SU-DHL-6 (cell line): ENCODE measurements around the gene CXorf38.

Source experiments
- H2AFZ ChIP-seq: fragments of 200-600 bp; sonication (generic); 2 replicates; pipeline ENCODE4 v1.6.1; 2014; ENCODE audit warnings: low read depth, mild to moderate bottlenecking, moderate library complexity, mixed read lengths, antibody characterized with exemption, low read length; ENCODE audit not compliant: severe bottlenecking
- H3F3A ChIP-seq: fragments of 200-600 bp; shearing (Covaris generic); 2 replicates; pipeline ENCODE4 v1.6.0; 2016; ENCODE audit warnings: antibody characterized with exemption, mild to moderate bottlenecking; ENCODE audit not compliant: insufficient read depth
- H3K27ac ChIP-seq: fragments of 200-600 bp; sonication (generic); 2 replicates; pipeline ENCODE4 v1.5.1; 2016; ENCODE audit warnings: low read depth, mild to moderate bottlenecking, low read length, moderate library complexity, mixed read lengths
- H3K27me3 ChIP-seq: fragments of 200-600 bp; sonication (generic), shearing (Covaris generic); 2 replicates; pipeline ENCODE4 v1.6.0; 2014; ENCODE audit warnings: mild to moderate bottlenecking, low read length
- H3K36me3 ChIP-seq: fragments of 200-600 bp; sonication (generic); 2 replicates; pipeline ENCODE4 v1.6.1; 2014; ENCODE audit warnings: mild to moderate bottlenecking, low read length, mixed read lengths
- H3K4me2 ChIP-seq: fragments of 300-600, 200-600 bp; shearing (Covaris generic), sonication (generic); 2 replicates; pipeline ENCODE4 v1.6.0; 2014; ENCODE audit warnings: low read length, low read depth, mild to moderate bottlenecking; ENCODE audit not compliant: poor library complexity, severe bottlenecking
- H3K4me3 ChIP-seq: fragments of 200-600 bp; sonication (generic); 2 replicates; pipeline ENCODE4 v1.5.1; 2014; ENCODE audit warnings: antibody characterized with exemption, low read length, mild to moderate bottlenecking, mixed read lengths; ENCODE audit not compliant: insufficient read depth, poor library complexity, severe bottlenecking
- H3K79me2 ChIP-seq: fragments of 200-600 bp; sonication (generic); 2 replicates; pipeline ENCODE4 v1.6.1; 2014; ENCODE audit warnings: mild to moderate bottlenecking, low read length, moderate library complexity; ENCODE audit not compliant: insufficient read depth
- H3K9ac ChIP-seq: fragments of 200-600 bp; sonication (generic); 2 replicates; pipeline ENCODE4 v1.7.0; 2014; ENCODE audit warnings: mild to moderate bottlenecking, low read length
- H3K9me2 ChIP-seq: fragments of 200-600 bp; sonication (generic); replicated peaks from 2 replicates; pipeline ENCODE4 v1.6.1; 2014; ENCODE audit warnings: low read length; ENCODE audit not compliant: insufficient read depth
- H3K9me3 ChIP-seq: fragments of 200-600 bp; sonication (generic); 2 replicates; pipeline ENCODE4 v1.6.1; 2014; ENCODE audit warnings: low read length, mixed read lengths; ENCODE audit not compliant: insufficient read depth
- H4K20me1 ChIP-seq: fragments of 200-600 bp; sonication (generic); 2 replicates; pipeline ENCODE4 v1.6.1; 2014; ENCODE audit warnings: low read depth, mild to moderate bottlenecking, antibody characterized with exemption, low read length, moderate library complexity, mixed read lengths
- CTCF ChIP-seq: fragments of 200-600 bp; sonication (generic); IDR thresholded peaks from one replicate; pipeline ENCODE4 v1.5.1; 2017; ENCODE audit warnings: antibody characterized with exemption, mild to moderate bottlenecking, low read length, moderate library complexity; ENCODE audit not compliant: insufficient read depth, poor library complexity, severe bottlenecking
- EZH2phosphoT487 ChIP-seq: fragments of 200-600 bp; sonication (generic), shearing (Covaris generic); conservative IDR thresholded peaks from 2 replicates; pipeline ENCODE4 v1.6.1; 2018; ENCODE audit warnings: mild to moderate bottlenecking, antibody characterized with exemption, low read length, moderate library complexity, mixed read lengths

Gene CXorf38

DNA sequence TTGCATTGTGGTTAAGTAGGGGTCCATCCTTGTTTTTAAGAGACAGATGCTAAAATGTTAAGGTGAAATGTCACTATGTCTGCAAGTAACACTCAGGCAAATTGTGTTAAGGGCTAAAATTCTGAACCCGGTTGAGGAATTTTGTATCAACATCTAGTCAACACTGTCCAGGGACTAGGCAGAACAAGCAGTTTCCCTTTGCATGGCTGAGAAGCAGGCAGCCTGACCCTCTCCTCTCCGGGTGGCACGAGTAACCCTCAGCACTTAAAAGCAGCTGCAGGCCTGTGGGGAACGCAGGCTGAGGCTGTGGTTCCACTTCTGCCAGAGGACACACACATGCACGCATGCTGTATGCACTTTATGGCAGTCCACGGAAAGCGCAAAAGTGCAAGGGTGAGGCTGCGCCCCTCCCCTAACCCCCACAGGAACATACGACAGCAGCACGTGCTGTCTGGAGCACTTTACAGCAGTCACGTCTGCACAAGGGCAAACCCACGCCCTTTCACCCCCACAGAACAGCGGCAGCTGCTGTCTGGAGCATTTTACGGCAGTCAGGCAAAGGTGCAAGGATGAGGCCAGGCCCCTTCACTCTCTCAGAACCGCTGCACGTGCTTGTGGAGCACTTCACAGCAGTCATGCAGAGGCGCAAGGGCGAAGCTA is 24.8 kb downstream of the CXorf38 start:
- no peak overlapping the region for H3K4me2 ChIP-seq
- no peaks in the 10 kb centered on the region for H4K20me1 ChIP-seq
- H2AFZ ChIP-seq = no peak overlapping the region
- no peak for TF ChIP-seq EZH2phosphoT487
- no peak for TF ChIP-seq CTCF
- no peaks in the 10 kb centered on the region for H3K27me3 ChIP-seq
- H3F3A ChIP-seq = no peaks in the 10 kb centered on the region
- no peaks in the 10 kb centered on the region for H3K9me3 ChIP-seq
- no peaks in the 10 kb centered on the region for H3K9me2 ChIP-seq
- no peak overlapping the region for H3K27ac ChIP-seq
- no peak overlapping the region for H3K9ac ChIP-seq
- H3K79me2 ChIP-seq = no peaks in the 10 kb centered on the region
- H3K36me3 ChIP-seq = no peaks in the 10 kb centered on the region
- no peak overlapping the region for H3K4me3 ChIP-seq

DNA sequence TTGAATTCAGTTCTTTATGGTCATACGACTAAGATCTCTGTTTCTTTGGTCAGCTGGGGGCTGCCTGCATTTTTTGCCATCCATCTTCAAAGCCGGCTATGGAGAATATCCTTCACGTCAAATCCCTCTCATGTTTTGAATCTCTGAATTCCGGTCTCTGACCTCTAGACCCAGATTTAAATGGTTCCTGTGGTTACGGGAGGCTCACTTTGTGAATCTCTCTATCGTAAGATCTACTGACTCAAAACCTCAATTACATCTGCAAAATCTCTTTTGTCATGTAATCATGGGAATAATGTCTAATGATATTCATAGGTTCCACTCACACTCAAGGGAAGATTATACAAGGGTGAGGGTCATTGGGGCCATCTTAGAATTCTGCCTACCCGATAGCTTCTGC is 29.8 kb downstream of the CXorf38 start:
- H3K27ac ChIP-seq = no peak overlapping the region
- no peaks in the 10 kb centered on the region for H3K27me3 ChIP-seq
- H3F3A ChIP-seq = no peaks in the 10 kb centered on the region
- no peaks in the 10 kb centered on the region for H3K79me2 ChIP-seq
- TF ChIP-seq EZH2phosphoT487 = no peak
- no peak for TF ChIP-seq CTCF
- no peak overlapping the region for H3K4me2 ChIP-seq
- H4K20me1 ChIP-seq = no peaks in the 10 kb centered on the region
- H3K9ac ChIP-seq = no peak overlapping the region
- no peak overlapping the region for H2AFZ ChIP-seq
- no peak overlapping the region for H3K4me3 ChIP-seq
- no peaks in the 10 kb centered on the region for H3K9me3 ChIP-seq
- H3K9me2 ChIP-seq = no peaks in the 10 kb centered on the region
- H3K36me3 ChIP-seq = no peaks in the 10 kb centered on the region

DNA sequence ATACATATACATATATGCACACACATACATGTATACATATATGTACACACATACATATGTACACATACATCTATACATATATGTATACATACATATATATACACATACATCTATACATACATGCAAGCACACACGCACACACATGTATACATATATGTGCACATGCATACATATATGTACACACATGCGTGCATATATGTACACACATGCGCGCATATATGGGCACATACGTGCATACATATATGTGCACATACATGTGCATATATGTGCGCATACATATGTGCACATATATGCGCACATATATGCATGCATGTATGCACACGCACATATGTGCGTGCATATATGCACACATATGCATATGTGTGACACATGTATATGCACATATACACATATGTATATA is 31.4 kb downstream of the CXorf38 start:
- no peaks in the 10 kb centered on the region for H3K79me2 ChIP-seq
- H3K27me3 ChIP-seq = no peaks in the 10 kb centered on the region
- no peaks in the 10 kb centered on the region for H3F3A ChIP-seq
- TF ChIP-seq CTCF (no peak), EZH2phosphoT487 (no peak)
- no peak overlapping the region for H3K4me2 ChIP-seq
- no peaks in the 10 kb centered on the region for H3K9me3 ChIP-seq
- H4K20me1 ChIP-seq = no peaks in the 10 kb centered on the region
- no peak overlapping the region for H3K27ac ChIP-seq
- H2AFZ ChIP-seq = no peak overlapping the region
- no peak overlapping the region for H3K4me3 ChIP-seq
- no peaks in the 10 kb centered on the region for H3K9me2 ChIP-seq
- H3K9ac ChIP-seq = no peak overlapping the region
- no peaks in the 10 kb centered on the region for H3K36me3 ChIP-seq
